GM18499 (cell line): ENCODE data around the gene FAM20C.

Experiments used
- ATAC-seq: cut with Tn5 transposase; IDR thresholded peaks from one replicate; pipeline ENCODE4 v1.9.1; 2021; ENCODE audit warnings: moderate number of reproducible peaks; ENCODE audit not compliant: insufficient read depth, unreplicated experiment

FAM20C gene

GRCh38 chr7:158771-159170 is 33.6 kb upstream of the FAM20C start:
- no peak for ATAC-seq

- no peak for ATAC-seq
These were observed 32.8 kb upstream of the FAM20C start for GRCh38 chr7:159370-160270.

- ATAC-seq: no peak
These were observed 31.2 kb upstream of the FAM20C start for GRCh38 chr7:160958-161725.

- no peak for ATAC-seq
These were observed 29.6 kb upstream of the FAM20C start for GRCh38 chr7:162632-163297.

- no peak for ATAC-seq
These were observed 29.1 kb upstream of the FAM20C start for GRCh38 chr7:163298-163695.

- no peak for ATAC-seq
These were observed 28.1 kb upstream of the FAM20C start for GRCh38 chr7:163971-164881.

GRCh38 chr7:164882-165660 is 27.3 kb upstream of the FAM20C start:
- ATAC-seq: no peak

GRCh38 chr7:165661-166337 is 26.6 kb upstream of the FAM20C start:
- no peak for ATAC-seq

GRCh38 chr7:166338-167060 is 25.9 kb upstream of the FAM20C start:
- ATAC-seq: no peak

GRCh38 chr7:167090-167855 is 25.1 kb upstream of the FAM20C start:
- ATAC-seq: no peak

GRCh38 chr7:167976-168791 is 24.2 kb upstream of the FAM20C start:
- ATAC-seq: no peak

GRCh38 chr7:169276-170172 is 22.8 kb upstream of the FAM20C start:
- ATAC-seq: no peak

GRCh38 chr7:170551-171363 is 21.6 kb upstream of the FAM20C start:
- no peak for ATAC-seq

GRCh38 chr7:171364-171904 is 20.9 kb upstream of the FAM20C start:
- ATAC-seq: no peak
